HG02623 (cell line): ENCODE measurements around the gene SREBF1.
A peak's percentile ranks its signal among the peaks of the same experiment; 100 is the strongest.

Source experiments
- ATAC-seq: cut with Tn5 transposase; IDR thresholded peaks from one replicate; pipeline ENCODE4 v1.9.1; 2021; ENCODE audit warnings: moderate library complexity; ENCODE audit not compliant: unreplicated experiment

Gene SREBF1

GRCh38 chr17:17826342-17826713 is 10.5 kb downstream of the SREBF1 start:
- ATAC-seq: no peak

DNA sequence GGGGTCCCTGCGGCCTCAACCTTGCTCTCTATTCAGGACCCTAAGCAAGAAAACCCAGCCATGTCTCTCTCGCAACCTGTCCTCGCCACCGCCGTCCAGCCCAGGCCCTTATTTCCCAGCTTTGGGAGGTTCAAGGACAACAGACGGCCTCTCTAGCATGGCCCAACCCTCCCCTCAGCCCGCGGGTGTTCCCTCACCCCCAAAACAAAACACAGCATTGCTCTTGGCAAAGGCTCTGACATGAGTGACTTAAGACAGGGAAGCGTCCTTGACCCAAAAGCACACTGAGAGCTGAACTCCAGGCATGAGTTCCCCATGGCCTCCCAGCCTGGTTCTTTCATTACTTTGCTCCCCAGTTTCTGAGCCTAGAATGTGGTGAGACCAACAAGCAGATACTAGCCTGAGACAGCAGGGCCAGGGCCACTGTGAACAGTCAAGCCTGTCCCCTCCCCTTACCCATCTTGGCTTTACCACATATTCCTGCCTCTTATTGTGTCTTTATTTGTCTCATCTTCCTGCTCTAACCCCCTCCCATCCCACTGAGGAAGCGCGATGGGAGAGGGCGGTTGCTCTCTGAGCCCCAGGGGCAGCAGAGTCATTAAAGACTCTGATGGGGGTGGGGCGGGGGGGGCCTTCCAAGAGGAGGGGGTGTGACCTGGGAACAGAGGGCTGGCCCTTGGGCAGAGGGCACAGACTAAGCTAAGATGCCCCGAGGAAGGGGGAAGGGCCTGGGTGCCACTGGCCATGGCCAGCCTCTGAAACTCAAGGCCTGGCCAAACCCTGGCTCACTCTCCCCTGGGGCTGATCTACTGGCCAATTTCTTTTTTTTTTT is 11.8 kb downstream of the SREBF1 start:
- no peak for ATAC-seq

DNA sequence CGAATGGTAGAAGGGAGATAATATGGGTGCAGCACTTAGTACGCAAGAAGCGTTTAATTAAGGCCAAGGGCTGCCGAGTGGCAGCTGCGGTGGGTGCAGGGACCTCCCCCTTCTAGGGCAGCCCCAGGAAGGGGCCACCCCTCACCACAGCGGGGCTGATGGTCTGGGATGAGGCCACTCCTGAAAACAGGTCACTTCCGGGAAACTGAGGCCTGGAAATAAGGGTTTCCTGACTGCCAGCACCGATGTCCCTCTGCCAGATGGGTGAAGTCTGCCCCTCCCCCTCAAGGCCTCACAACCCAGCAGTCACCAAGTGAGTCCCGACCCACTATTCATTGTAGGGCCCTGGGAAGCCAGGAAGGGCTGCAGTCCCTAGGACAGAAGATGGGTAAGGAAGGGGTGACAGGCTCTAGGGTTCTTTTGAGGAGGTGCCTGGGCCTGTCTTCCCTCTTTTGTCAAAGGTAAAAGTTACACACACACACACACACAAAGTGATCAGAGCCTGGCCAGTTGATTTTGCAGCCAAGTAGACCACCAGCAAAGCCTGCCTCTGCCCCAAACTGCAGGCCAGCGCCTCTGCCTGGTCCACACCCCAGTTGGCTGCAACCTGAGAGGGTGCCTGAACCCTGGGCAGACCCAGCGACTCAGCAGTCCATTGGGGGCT is 12.5 kb downstream of the SREBF1 start:
- no peak for ATAC-seq

DNA sequence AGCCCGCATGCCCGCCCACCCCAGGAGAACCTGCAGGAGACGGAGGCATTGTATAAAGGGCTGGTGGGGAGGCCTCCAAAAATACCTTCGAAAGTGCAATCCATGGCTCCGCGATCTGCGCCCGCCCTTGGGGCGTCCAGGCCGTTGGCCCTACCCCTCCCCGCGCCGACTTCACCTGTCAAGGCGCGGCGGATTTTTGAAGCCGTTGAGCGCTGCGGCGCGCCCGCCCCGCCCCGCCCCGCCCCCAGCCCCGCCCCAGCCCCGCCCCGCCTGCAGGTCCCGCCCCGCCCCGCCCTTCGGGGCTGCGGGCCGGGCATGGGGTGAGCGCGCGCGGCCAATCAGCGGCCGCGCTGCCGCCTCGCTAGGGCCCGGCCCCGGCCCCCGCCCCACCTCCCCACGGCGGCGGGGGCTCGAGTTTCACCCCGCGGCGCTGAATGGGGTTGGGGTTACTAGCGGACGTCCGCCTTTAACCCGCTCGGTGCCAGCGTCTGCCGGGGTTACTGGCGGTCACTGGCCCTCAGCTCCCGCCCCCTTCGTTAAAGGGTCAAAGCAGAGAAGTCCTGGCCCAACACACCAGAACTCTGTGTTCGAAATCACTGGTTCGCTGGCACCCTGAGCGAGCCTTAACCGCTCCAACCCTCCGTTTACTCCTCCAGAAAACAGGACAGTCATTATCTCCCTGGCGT is 13.2 kb downstream of the SREBF1 start:
- ATAC-seq: peak; percentile 66

GRCh38 chr17:17822616-17823015 is 14.2 kb downstream of the SREBF1 start:
- ATAC-seq: no peak

DNA sequence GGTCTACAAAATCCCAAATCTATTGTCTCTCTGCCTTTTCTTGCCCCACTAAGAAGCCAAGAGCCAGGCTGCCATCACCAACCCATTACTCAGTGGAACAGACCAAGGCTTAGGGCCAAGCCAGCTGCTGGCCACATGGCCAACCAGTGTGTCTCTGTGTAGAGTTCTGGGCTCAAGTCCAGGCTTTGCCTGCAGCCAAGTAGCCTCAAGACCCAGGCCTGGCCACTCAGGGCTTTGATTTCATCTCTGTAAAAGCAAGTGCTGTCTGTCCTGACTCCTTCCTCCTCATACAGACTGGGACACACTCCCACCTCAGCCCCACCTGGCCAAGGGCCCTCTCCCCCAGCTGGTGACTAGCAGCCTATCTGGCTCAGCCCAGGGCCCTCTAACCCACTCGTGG is 14.6 kb downstream of the SREBF1 start:
- no peak for ATAC-seq

DNA sequence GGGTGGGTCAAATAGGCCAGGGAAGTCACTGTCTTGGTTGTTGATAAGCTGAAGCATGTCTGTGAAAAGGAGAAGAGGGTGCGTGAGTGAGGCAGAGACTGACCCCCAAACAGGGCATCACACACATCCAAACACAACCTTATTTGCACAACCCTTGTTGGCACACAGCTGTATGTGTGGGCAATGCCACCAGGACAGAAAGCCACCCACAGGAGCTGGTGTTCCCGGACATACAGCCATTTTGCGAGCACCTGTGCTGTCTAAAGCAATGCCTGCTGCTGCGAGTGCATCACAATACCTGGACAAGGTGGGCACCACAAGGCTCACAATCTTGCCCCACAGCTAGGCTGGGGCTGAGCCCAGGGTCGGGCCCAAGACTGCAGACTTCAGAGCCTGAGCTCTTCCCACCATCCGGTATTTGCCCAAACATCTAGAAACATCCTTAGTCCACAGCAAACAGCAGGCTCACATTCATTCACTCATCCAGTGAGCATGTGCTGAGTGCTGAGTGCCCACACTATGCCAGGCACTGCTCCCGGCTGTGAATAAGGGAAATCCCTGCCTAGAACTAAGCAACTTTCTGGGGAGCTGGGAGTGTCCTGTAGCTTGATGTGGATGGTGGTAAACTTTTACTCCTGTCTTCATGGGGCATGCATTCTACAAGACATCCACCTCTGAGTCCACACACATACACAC is 16.2 kb downstream of the SREBF1 start:
- ATAC-seq: no peak

- no peak for ATAC-seq
Observed at GRCh38 chr17:17820046-17820445, 16.7 kb downstream of the SREBF1 start.

- peak; percentile 49 for ATAC-seq
Observed at GRCh38 chr17:17819561-17819995, 17.2 kb downstream of the SREBF1 start.

DNA sequence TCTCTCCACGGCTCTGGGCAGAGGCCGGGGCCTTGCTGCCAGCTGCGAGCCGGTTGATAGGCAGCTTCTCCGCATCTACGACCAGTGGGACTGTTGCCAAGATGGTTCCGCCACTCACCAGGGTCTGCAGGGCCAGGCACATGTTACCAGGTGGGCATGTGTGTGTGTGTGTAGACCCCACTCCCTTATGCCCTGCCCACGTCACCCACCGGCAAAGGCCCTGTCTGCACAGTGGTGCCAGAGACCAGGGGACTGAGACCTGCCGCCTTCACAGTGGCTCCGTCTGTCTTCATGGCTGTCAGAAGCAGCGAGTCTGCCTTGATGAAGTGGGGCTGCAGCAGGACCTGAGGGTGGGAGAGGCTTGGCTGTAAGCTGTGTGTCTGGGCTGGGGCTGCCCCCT is 17.7 kb downstream of the SREBF1 start:
- no peak for ATAC-seq

DNA sequence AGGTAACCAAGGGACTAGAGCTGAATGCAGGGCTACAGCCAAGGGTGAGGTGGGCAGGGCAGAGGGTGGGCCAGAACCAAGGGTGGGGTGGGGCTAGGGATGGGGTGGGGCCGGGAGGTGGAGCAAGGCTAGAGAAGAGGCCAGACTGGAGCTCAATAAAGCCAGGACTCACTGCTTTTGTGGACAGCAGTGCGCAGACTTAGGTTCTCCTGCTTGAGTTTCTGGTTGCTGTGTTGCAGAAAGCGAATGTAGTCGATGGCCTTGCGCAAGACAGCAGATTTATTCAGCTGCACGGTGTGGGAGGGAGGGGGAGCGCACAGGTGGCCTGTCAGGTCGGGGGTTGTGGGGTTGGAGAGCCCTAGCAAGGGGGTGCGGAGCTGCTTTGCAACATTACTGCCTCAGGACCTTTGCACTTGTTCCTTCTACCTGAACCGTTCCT is 18.7 kb downstream of the SREBF1 start:
- no peak for ATAC-seq

DNA sequence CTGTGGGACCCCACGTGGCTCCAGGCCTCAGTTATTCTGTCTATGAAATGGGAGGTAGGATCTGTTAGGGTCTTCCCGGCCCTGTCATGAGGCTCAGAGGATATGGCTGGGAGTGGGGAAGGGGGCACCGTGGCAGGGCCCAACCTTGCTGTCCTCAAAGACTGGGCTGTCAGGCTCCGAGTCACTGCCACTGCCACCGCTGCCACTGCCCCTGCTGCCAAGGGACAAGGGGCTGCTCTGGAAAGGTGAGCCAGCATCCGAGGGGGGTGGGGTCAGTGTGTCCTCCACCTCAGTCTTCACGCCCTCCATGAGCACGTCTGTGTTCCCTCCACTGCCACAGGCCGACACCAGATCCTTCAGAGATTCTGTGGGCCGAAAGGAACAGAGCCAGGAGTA is 19.2 kb downstream of the SREBF1 start:
- no peak for ATAC-seq

- no peak for ATAC-seq
Observed at GRCh38 chr17:17816831-17817551, 19.8 kb downstream of the SREBF1 start.

DNA sequence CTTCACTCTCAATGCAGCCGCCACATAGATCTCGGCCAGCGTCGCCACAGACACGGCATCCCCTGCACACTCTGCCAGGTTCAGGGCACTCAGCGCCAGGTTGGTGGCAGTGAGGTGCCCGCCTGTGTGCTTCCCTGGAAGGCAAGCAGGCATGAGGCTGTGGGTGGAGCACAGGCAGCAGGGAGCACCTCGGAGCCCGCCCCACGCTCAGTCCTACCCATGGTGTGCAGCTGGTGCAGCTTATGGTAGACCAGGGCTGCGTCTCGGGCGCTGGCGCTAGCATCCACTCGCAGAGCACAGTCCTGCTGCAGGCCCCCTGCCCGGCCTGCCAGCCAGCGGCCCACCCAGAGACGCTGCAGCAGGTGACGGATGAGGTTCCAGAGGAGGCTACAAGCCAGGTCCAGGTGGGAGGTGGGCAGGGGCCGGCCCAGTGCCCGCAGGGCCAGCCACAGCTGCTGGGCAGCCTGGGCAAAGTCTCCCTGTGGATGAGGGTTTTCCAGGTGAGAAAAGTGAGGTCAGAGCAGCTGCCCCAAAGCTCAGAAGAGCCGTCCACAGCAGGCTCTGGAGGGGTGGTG is 20.5 kb downstream of the SREBF1 start:
- no peak for ATAC-seq

GRCh38 chr17:17815436-17816200 is 21.2 kb downstream of the SREBF1 start:
- no peak for ATAC-seq

DNA sequence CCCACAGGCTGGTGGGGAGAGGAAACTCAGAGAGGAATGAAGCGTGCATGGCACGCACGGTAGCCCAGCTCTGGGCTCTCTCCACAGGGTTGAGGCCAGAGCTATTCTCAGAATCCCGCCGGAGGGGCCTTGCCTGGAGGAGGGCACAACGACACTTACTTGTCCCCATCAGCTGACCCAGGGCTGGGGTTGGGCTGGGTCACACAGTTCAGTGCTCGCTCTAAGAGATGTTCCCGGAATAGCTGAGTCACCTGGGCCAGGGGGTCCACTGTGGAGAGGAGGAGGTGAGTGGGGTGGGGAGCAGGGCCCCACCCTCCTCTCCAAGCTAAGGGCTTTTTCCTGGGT is 21.8 kb downstream of the SREBF1 start:
- ATAC-seq: no peak

GRCh38 chr17:17814162-17815061 is 22.4 kb downstream of the SREBF1 start:
- ATAC-seq: no peak

DNA sequence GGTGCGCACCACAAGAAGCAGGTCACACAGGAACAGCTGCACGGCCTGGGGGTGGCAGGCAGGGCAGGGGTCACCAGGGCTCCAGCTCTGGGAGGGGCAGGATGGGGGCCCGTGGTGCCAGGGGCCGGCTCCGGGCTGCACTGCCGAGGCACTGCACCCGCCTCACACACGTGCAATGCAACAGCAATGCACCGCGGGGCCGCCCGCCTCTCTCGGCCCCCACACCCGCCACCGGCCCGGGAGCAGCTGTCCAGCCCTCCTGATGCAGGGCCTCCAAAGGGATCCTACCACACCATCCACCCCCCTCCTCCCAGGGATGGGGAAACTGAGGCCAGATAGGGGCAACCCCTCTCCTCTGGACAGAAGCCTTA is 23.1 kb downstream of the SREBF1 start:
- ATAC-seq: no peak
